ENCODE measurements around the gene PSMD6. TPM values are rescaled to one million over a fixed set of nuclear protein-coding genes. Genes with fewer than 3 reads are reported as not detected.
A peak's percentile ranks its signal among the peaks of the same experiment; 100 is the strongest.

Gene PSMD6
- total RNA-seq, 1 experiment from 2014 or later, result 61.8 TPM

DNA sequence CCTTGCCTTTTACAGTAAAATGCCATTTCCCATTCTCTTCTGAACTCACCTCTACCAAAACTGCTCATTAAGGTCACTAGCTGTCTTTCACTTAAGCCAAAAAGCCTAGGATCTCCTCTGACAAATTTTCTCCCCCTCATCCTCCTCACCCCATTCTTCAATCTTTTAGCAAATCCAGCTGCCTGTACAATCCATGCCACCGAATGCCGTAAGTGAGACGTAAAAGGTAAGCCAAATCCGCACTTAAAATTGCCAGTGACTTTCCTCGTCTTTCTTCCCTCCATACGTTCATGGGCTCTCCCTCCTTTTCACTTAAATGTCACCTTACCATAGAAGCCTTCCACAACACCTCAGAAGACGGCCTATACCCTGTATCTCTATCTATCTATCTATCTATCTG lies 13.8 kb downstream of the PSMD6 start:
- no peak for DNase-seq (ENCODE audit: low spot score)

DNA sequence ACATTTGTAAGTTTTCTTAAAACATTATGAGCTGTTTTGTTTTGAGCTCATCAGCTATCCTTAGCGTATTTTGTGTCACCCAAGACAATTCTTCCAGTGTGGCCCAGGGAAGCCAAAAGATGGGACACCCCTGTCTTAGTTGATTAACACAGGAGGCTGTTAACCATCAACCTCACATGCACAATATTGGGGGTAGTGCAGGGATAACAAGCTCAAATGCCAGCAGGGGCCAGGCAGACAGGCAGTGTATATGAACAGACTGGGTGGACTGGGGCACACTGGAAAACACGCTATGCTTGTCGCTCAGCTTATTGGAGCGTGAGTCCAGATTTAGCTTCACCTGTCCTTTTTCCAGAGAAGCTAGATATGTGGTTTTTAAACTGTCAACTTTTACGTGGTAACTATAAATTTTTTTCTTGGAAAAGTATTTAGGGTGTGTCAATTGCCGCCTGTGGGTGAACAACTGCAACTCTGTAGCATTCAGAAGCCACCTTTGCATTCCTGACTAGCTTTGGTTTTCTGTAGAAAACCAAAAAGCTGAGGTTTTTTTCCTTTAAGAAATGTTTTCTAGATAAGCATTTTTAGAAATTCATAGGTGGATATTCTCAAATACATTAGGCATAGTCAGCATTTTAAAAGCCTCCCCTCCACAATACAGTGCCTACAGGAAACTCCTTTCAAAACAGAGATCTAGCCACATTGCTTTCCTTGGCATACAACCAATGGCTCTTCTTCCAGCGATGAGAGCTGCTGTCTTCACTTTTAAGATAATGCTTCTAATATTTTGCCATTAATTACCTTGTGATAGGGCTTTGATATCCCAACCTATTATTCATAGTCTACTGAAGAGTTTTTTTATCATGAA lies 14.6 kb downstream of the PSMD6 start:
- no peak for DNase-seq (ENCODE audit: low spot score)

DNA sequence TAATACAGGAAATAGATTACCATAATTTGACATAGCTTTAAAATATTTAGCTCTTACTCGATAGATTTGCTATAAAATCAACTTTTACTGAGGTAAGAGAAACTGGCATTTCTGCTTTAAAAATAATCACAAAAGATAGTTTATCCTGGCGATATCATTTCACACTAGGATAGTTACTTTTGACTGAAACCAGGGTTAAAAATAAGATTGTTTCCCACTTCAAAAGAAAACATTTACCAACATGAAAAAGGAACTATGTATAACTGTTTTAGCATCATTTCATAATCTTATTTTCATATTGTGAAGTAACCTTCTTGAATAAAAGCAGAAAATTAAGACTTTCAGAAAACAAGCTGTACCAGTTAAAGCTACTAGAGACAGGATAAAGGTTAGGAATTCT lies 15.3 kb downstream of the PSMD6 start:
- DNase-seq (ENCODE audit: low spot score), result no peak

DNA sequence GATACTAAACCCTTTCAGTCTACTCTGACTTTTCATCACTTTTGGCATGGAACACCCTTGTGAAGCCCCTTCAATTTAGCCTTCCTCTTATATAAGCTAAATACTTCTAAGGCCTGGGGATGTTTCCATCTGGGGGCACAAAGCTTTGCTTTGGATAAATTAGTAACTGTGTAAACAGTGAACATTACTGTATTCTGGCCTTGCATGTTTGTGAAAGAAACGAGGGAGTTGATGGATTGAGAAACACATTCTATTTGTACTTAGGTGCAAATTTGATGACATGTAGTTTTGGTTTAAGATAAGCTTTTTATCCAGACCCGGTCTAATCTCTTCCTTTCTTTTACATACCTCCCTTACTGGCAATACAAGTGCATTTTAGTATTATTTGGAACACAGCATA lies 19.7 kb downstream of the PSMD6 start:
- DNase-seq (ENCODE audit: low spot score), result no peak

DNA sequence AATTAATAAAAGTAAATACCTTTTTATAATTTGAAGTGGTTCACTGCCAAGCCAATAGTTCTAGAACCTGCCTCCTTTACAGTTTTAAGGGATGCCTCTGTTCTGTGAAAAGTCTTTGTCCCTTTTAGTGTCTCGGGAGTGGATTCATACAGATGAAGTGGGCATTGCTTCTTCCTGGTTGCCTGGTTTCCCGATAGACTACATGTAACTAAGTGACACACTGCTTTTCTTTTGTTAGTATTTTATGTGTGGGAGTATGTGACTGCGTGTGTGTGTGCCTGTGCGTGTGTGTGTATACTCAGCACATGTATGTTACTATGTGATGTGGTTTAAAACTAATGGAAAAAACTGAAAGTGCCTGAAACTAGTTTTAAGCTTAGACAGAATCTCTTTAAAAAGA lies 21.1 kb downstream of the PSMD6 start:
- DNase-seq (ENCODE audit: low spot score), result no peak

DNA sequence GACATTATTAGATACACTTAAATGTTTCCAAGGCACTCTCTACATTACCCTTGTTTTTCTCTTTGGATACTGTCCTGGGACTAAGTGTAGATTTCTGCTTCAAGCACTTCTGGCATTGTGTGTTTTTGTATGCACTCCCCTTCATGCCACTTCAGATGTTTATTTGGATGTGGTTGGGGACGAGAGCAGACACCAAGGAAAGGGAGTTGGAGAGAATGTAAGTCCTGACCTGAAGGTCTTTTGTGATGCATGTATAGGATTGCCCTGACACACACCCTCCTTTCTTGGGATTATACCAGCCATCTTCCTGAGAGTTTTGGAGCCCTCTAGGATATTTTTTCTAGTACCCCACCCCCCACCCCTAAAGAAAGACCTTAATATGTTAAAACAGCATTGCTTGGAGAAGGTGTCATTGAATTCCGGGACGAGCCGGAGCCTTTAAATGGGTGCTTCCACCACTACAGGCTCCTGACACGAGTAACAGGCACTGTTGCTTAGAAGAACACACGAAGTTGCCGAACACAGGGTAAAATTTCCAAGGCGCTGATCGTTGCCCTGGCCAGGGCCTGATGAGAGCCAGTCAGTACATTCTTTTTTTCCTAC lies 22.7 kb downstream of the PSMD6 start:
- no peak for DNase-seq (ENCODE audit: low spot score)

DNA sequence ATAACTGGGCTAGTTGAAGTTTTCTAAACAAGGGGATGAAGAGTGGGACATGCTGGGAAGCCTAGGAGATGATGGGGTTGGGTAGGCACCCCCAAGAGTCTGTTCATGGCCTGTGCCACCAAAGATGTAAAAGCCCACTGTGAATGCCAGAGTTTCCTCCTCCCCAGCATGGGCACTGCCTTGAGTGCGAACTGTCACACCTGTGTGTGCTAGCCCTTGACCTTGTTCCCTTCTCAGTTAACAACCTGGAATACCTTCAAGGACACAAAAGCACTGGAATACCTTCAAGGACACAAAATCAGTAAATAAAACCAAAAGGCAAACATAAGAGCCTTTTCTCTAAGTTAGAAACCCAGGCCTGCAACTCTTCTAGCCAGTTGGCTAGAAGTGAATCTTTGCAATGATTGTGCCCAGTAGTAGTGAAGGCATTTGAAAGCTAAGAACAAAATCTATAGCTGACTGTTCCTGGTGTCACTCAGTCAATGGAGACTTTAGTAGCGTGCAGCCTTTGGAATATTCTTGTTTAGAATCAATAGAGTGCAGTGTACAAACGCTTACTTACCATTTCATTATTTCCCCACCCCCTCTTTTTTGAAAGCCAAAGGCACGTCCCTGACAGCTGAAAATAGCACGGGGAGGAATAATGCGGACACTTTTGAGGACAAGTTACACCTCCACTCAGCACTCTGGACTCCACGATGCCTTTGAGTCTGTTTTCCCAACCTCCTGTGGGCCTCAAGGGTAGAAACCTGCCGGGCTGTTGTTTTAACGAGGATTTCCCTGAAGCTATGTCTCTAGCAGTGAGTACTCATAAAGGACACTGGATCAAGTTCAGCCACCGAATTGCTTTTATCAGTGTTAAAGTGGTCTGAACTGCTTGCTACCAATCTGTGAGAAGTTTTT lies 24.2 kb downstream of the PSMD6 start:
- no peak for DNase-seq (ENCODE audit: low spot score)

DNA sequence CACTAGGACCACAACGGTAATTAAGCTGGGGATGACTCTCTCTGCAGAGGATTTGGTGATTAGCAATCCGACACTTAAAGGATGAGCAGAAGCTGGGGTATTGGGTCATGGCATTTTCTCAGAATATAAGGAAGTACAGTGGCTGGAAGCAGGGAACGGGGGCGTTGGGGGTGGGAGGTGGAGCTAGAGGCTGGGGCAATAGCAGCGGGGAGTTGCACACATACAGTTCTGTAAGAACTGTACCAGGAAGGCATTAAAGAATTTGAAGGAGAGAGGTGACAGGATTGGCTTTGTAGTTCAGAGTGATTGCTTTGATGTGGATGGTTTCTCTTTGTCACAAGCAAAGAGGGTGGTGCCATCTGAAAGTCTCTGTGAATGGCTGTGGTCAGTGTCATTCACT lies 28.2 kb downstream of the PSMD6 start:
- DNase-seq (ENCODE audit: low spot score), result no peak

DNA sequence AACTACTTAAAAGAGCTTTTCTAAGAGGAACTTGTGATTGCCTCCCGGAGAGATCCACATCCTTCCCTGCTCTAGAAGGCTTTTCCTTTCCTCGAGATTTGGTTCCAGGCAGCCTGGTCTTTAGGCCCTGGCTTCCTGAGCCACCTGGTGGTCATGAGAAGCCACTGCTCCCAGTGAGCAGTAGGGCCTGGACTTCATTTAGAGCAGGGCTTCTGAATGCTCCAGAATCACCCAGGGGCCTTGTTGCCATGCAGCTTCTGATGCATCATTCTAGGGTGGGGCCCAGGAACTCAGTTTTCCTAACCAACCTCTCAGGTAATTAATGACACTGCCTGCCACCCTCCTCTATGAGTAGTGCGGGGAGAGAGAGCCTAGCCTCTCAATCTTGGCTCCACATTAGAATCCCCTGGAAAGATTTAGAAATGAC lies 29.6 kb downstream of the PSMD6 start:
- peak; percentile 74 for DNase-seq (ENCODE audit: low spot score)

DNA sequence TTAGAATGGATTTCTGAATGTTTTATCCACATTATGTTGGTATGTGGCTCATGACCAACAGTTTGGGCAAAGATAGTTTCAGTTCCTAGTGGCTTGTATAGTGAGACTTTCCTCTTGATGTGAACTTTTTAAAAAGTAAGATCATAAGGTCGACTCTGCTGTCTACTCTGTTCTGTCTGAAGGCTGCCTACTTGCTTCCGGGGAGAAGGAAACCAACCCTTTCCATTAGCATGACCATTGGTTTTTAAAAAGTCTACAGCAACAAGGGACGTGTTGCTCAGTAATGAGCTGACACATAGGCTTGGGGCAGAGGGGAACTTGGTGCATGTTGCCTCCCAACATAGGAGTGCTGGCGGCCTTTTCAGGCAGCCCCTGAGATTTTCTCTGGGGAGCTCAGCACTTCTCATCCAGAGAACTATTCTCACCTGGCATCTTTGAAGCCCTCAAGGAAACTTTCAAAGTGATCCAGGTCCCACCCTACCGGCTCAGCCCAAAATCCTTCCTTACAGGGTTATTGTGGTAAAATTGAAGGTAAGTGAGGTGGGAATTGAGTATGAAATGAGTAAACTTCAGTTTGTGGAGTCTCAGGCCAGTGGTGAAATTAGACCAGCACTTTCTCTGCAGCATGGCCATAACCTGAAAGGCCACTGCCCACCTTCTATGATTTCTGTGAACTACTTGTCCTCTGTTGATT lies 30.6 kb downstream of the PSMD6 start:
- no peak for DNase-seq (ENCODE audit: low spot score)

DNA sequence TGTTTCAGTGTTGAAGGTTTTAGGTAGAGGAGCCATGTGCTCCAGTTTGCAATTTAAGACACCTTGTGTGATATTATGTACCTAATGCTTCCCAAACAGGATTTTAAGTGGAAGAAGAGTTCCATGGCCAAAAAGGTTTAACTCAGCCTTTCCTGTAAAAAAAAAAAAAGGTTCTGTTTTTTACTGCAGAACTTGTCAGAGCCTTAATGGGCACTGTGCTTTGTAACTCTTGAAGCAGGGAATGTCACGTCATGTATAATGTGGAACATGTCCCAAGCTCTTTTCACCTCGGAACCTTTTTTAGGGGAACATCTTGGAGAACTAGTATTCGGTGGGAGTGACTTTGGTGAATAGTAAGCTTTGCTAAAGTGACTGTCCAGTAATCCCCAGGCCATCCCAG lies 31.6 kb downstream of the PSMD6 start:
- no peak for DNase-seq (ENCODE audit: low spot score)

DNA sequence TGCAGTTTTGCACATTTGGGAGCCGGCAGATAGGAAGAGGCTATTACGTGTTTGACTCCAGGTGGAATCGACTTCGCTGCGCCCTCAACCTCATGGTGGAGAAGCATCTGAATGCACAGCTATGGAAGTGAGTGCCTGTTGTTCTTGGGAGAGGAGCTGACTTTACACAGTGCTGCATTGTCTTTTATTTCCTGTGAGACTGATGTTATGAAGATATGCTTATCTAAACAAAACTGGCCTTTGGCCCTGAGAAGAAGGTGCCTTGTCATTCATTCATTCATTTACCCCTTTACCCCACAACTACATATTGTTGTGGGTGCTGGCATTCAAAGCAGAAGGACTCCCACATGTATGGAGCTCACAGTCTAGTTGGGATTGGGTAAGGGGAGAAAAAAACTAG lies 32.6 kb downstream of the PSMD6 start:
- DNase-seq (ENCODE audit: low spot score), result no peak

DNA sequence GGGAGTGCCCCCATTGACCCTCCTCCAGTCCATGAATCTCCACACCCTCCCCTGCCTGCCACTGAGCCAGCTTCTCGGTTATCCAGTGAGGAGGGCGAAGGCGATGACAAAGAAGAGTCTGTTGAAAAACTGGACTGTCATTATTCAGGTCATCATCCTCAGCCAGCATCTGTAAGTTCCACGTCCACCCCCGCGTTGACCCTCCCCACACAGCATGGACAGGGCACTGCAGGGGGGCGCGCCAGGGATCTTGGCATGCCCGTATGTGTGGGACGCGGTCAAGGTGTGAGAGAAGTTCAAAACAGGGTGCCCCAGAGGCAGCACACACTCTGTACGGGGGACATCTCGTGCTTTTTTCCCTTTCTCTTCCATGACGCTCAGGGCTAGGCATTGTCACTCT lies 33.1 kb downstream of the PSMD6 start:
- no peak for DNase-seq (ENCODE audit: low spot score)

DNA sequence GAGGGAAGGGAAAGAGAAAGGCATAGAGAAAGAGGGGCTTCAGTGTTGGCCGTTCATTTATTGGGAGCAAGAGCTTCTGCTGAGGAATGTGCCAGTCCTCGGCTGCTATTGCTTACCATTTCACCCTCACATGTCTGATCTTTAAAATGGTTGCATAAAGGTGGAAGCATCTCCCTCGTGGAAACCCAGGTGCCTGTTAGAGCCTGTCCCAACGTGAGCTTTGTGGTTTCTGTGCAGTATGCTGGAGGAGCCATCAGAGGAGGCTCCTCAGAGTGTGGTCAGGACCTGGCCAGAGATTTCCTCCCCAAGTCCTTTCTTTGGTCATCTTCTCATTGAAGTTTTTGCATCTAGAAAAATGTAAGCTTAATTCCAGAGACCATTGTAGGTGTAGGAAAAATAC lies 34.4 kb downstream of the PSMD6 start:
- no peak for DNase-seq (ENCODE audit: low spot score)

DNA sequence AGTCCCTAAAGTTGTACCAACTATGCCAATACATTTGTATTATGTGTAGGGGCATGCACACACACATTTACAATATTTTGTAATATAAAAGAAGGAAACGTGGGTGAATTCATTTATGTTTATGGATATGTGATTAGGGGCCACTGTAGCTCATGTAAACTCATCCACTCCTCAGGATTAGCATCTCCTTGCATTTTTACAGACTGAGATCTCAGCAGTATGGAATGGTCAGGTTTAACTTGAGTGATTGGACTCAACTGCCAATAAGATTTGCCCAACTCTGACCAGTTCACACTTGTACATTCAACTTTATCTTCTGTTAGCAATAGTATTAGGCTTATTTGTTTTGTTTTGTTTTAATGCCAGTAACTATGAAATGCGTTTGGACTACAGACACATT lies 36.5 kb downstream of the PSMD6 start:
- no peak for DNase-seq (ENCODE audit: low spot score)

DNA sequence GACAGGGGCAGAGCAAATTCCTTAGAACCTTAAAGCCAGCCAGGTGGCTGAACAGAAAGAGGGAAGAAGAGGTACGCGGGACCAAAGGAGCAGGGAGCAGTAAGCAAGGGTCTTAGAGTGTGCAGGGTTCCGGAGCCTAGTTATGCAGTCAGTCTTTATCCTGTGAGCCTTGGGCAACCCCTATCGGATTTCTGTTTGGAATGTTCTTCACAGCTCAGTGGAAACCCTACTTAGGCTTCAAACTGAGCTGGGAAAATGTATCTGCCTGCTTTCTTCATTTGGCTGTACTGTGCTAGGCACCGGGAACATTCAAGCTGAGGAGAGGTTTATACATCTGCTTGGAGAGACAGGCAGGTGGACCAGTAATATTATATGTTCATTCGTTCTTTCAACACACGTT lies 37.1 kb downstream of the PSMD6 start:
- no peak for DNase-seq (ENCODE audit: low spot score)

DNA sequence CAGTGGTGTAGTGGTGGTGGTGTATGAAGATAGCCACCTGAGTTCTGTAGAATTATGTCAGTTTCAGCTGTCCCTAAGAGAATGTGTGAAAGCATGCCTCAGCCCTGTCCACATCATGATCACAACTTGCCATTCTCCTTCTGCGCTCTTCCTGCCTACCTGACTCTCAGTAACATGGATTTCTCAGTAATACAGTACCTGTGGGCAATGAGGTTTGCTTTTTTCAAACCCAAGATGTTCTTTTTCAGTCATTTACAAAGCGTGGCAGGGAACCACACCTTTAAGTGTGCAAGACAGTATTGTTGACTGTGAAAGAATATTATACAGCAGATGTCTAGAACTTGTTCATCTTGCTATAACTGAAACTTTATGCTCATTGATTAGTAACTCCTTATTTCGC lies 38.9 kb downstream of the PSMD6 start:
- DNase-seq (ENCODE audit: low spot score), result no peak

DNA sequence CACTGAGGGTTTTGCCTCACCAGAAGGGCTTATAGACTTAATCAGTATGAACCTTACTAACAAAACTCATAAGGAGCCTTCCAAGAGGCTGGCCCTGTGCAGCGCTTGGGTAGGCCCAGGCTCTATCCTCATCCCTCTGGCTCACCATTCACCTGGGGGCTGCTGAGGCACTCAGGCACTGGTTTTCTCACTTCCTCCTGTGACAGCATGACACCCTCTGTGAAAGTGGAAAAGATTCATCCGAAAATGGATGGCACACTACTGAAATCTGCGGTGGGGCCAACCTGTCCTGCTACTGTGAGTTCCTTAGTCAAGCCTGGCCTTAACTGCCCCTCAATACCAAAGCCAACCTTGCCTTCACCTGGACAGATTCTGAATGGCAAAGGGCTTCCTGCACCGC lies 41.3 kb downstream of the PSMD6 start:
- DNase-seq (ENCODE audit: low spot score), result no peak

DNA sequence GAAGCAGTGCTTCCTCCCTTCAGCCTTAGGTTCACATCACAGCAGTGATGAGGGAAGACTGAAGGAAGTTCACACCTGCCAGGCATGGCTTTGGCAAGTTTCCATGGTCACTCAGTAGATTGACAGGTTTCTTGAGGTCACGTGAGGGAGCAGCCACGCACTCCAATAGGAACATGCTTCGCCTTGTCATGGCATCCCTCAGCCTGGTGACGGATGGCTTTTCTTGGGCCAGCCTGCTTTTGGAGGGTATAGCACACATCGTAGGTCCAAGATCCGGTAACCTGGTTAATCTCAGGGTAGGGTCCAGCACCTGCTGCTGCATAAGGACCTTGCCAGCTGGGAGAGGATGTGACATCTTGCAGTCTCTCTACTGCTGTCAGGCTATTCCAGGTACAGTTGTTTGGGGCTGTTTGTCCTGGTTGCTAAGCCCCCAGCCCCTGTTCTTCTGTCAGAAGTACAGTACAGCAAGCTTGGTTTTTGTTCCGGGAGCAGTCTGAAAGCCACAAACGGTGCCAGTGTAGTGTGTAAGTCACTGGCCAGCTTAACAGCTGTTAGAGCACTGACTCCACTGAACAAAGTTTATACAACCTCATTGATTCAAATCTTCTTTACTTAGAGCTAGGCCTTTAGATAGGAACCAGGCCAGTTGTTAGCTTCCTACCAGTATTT lies 42.3 kb downstream of the PSMD6 start:
- peak; percentile 21 for DNase-seq (ENCODE audit: low spot score)

DNA sequence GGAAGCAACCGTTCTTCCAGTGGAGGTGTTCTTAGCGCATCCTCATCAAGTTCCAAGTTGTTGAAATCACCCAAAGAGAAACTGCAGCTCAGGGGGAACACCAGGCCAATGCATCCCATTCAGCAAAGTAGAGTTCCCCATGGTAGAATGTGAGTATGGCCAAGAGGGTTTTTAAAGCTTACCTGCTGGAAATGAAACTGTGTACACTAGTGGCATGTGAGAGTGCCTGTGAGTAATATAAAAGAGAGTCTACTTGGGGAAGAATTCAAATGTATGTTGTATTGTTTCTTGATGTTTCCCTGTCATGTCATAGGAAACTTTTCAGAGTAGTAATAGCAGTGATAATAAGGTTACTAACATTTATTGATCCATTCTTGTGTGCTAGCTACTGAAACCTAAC lies 43.3 kb downstream of the PSMD6 start:
- DNase-seq (ENCODE audit: low spot score), result no peak

All from HT-29 (cell line).